ENCODE results near the gene TMEM117. TPM values are rescaled to one million over a fixed set of nuclear protein-coding genes. Genes with fewer than 3 reads are reported as not detected.

TMEM117 gene
- total and polyA plus RNA-seq, 2 donors (not counting 3 experiments of a cell fraction or from before 2014, with no cell fraction given), result 1.2 to 3.8 TPM

- FAIRE-seq (no peak), DNase-seq (ENCODE audit: low read depth, low spot score) (no peak)
- intact Hi-C loops (cut with micrococcal nuclease), result no loop called here
- no peaks in the 10 kb centered on the region for H3K9me3 ChIP-seq (replicated peaks; ENCODE audit: control insufficient read depth, insufficient read depth, low read length)
- H3K27me3 ChIP-seq (ENCODE audit: control insufficient read depth in 2 of 2, insufficient read depth in 2 of 2, low read length in 2 of 2), result no peaks in the 10 kb centered on the region
- no peaks in the 10 kb centered on the region for H3K79me2 ChIP-seq (ENCODE audit: control insufficient read depth, insufficient read depth, low read length)
- H3K4me1 ChIP-seq (ENCODE audit: control insufficient read depth, extremely low read depth, insufficient read depth, low read length), result no peaks in the 10 kb centered on the region
- no TSS peak for BruUV-seq (replicated peaks)
- dilution Hi-C loops (cut with MboI; ENCODE audit: extremely low pct_ligation_motif_present, low sequenced_read_pairs), result no loop called here
- no peak overlapping the region for H3K4me2 ChIP-seq (ENCODE audit: insufficient read depth, low read length)
- H2AFZ ChIP-seq (ENCODE audit: low read depth, low read length), result no peak overlapping the region
- H4K20me1 ChIP-seq (replicated peaks; ENCODE audit: control insufficient read depth, extremely low read depth, insufficient read depth, low read length), result no peaks in the 10 kb centered on the region
- no peaks in the 10 kb centered on the region for H3K9me1 ChIP-seq (replicated peaks; ENCODE audit: control insufficient read depth, extremely low read depth, insufficient read depth, low read length)
- CTCF ChIA-PET, result no interaction called here
- no peaks in the 10 kb centered on the region for H3K36me3 ChIP-seq (ENCODE audit: control insufficient read depth in 2 of 2, extremely low read depth in 1 of 2, insufficient read depth in 2 of 2, low read length in 2 of 2)
- no peak overlapping the region for H3K4me3 ChIP-seq (replicated peaks in 1 of 3; ENCODE audit: insufficient read depth in 1 of 3, low read depth in 1 of 3, low read length in 3 of 3)
- POLR2A ChIA-PET, result no interaction called here
- H3K27ac ChIP-seq (ENCODE audit: insufficient read depth, low read depth, low read length), result no peak overlapping the region
- no peak overlapping the region for H3K9ac ChIP-seq (replicated peaks; ENCODE audit: extremely low read depth, insufficient read depth, low read length)
- no peak for TF ChIP-seq MYC (IDR thresholded peaks at IDR 0.05; ENCODE audit: low read depth, low read length)
- TF ChIP-seq MAX (IDR thresholded peaks at IDR 0.05; ENCODE audit: insufficient read depth, insufficient read length), result no peak
These were observed 417.5 kb downstream of the TMEM117 start for GRCh38 chr12:44253338-44253856.

GRCh38 chr12:44258246-44258645 is 422.4 kb downstream of the TMEM117 start:
- no TSS peak for BruUV-seq (replicated peaks)

More at GRCh38 chr12:44258246-44258645, 422.4 kb downstream of the TMEM117 start:
- H2AFZ ChIP-seq (ENCODE audit: low read depth, low read length), result no peak overlapping the region
- no peaks in the 10 kb centered on the region for H3K36me3 ChIP-seq (ENCODE audit: control insufficient read depth in 2 of 2, extremely low read depth in 1 of 2, insufficient read depth in 2 of 2, low read length in 2 of 2)
- no peaks in the 10 kb centered on the region for H3K4me1 ChIP-seq (ENCODE audit: control insufficient read depth, extremely low read depth, insufficient read depth, low read length)
- H3K9me1 ChIP-seq (replicated peaks; ENCODE audit: control insufficient read depth, extremely low read depth, insufficient read depth, low read length), result no peaks in the 10 kb centered on the region
- TF ChIP-seq JUN (IDR thresholded peaks at IDR 0.05; ENCODE audit: borderline replicate concordance, insufficient read depth, insufficient read length, low read depth) (no peak), POLR2AphosphoS5 (IDR thresholded peaks at IDR 0.05; ENCODE audit: insufficient read depth, low read depth, low read length) (no peak), MAX (IDR thresholded peaks at IDR 0.05; ENCODE audit: insufficient read depth, insufficient read length) (no peak), FOS (IDR thresholded peaks at IDR 0.05; ENCODE audit: borderline replicate concordance, insufficient read depth, low read length) (no peak)
- H3K4me2 ChIP-seq (ENCODE audit: insufficient read depth, low read length), result no peak overlapping the region
- no peaks in the 10 kb centered on the region for H3K27me3 ChIP-seq (ENCODE audit: control insufficient read depth in 2 of 2, insufficient read depth in 2 of 2, low read length in 2 of 2)
- H3K27ac ChIP-seq (ENCODE audit: insufficient read depth, low read depth, low read length), result no peak overlapping the region
- DNase-seq (ENCODE audit: low read depth, low spot score) (no peak), FAIRE-seq (no peak)
- ChIA-PET POLR2A (no interaction called here), CTCF (no interaction called here)
- H3K4me3 ChIP-seq (replicated peaks in 1 of 3; ENCODE audit: insufficient read depth in 1 of 3, low read depth in 1 of 3, low read length in 3 of 3), result no peak overlapping the region
- H4K20me1 ChIP-seq (replicated peaks; ENCODE audit: control insufficient read depth, extremely low read depth, insufficient read depth, low read length), result no peaks in the 10 kb centered on the region
- H3K9ac ChIP-seq (replicated peaks; ENCODE audit: extremely low read depth, insufficient read depth, low read length), result no peak overlapping the region
- dilution Hi-C loops (cut with MboI; ENCODE audit: extremely low pct_ligation_motif_present, low sequenced_read_pairs), result no loop called here
- no peaks in the 10 kb centered on the region for H3K79me2 ChIP-seq (ENCODE audit: control insufficient read depth, insufficient read depth, low read length)
- H3K9me3 ChIP-seq (replicated peaks; ENCODE audit: control insufficient read depth, insufficient read depth, low read length), result no peaks in the 10 kb centered on the region
- intact Hi-C loops (cut with micrococcal nuclease), result no loop called here

All from endothelial cell of umbilical vein (primary cell).